SK-N-SH treated with all-trans-retinoic acid at 6 μM for 48 hours (cell line): ENCODE data around the gene FLG2.

Experiments used
- ARNTL ChIP-seq: fragments of 450-650 bp; formaldehyde crosslinking; IDR thresholded peaks from 2 replicates; pipeline ENCODE4 v1.5.0; 2020; ENCODE audit warnings: low read depth, mild to moderate bottlenecking, moderate library complexity, borderline replicate concordance
- BACH2 ChIP-seq: fragments of 250-450 bp; sonication (Bioruptor Pico); IDR thresholded peaks from 2 replicates; pipeline ENCODE4 v1.9.0; 2021; ENCODE audit warnings: mild to moderate bottlenecking, borderline replicate concordance
- CREB5 ChIP-seq: fragments of 250-450 bp; sonication (Bioruptor Pico); IDR thresholded peaks from 2 replicates; pipeline ENCODE4 v1.5.1; 2020; ENCODE audit warnings: low read depth, mild to moderate bottlenecking, moderate library complexity
- CSDC2 ChIP-seq: fragments of 250-450 bp; sonication (Bioruptor Pico); IDR thresholded peaks from 2 replicates; pipeline ENCODE4 v1.5.0; 2020; ENCODE audit warnings: mild to moderate bottlenecking, moderate library complexity
- PATZ1 ChIP-seq: fragments of 250-450 bp; sonication (Bioruptor Pico); IDR thresholded peaks from 2 replicates; pipeline ENCODE4 v1.8.0; 2020; ENCODE audit warnings: mild to moderate bottlenecking, moderate library complexity, borderline replicate concordance
- POU6F1 ChIP-seq: fragments of 250-450 bp; sonication (Bioruptor Pico); IDR thresholded peaks from 2 replicates; pipeline ENCODE4 v1.8.0; 2021; ENCODE audit warnings: low read depth, mild to moderate bottlenecking, moderate library complexity, borderline replicate concordance
- PPARA ChIP-seq: fragments of 250-450 bp; sonication (Bioruptor Pico); IDR thresholded peaks from 2 replicates; pipeline ENCODE4 v1.5.0; 2020; ENCODE audit warnings: mild to moderate bottlenecking, borderline replicate concordance
- RARB ChIP-seq: fragments of 250-450 bp; sonication (Bioruptor Pico); IDR thresholded peaks from 2 replicates; pipeline ENCODE4 v1.8.0; 2021; ENCODE audit warnings: mild to moderate bottlenecking, moderate library complexity
- TOX ChIP-seq: fragments of 250-450 bp; sonication (Bioruptor Pico); IDR thresholded peaks from 2 replicates; pipeline ENCODE4 v1.8.0; 2021; ENCODE audit warnings: mild to moderate bottlenecking, moderate library complexity, borderline replicate concordance
- ZC3H10 ChIP-seq: fragments of 250-450 bp; sonication (Bioruptor Pico); IDR thresholded peaks from 2 replicates; pipeline ENCODE4 v1.5.1; 2021; ENCODE audit warnings: mild to moderate bottlenecking, moderate library complexity
- ZFP30 ChIP-seq: fragments of 450-650 bp; formaldehyde crosslinking; IDR thresholded peaks from 2 replicates; pipeline ENCODE4 v1.5.0; 2022; ENCODE audit warnings: mild to moderate bottlenecking, moderate library complexity
- ZNF565 ChIP-seq: fragments of 450-650 bp; formaldehyde crosslinking; conservative IDR thresholded peaks from 2 replicates; pipeline ENCODE4 v1.5.0; 2020; ENCODE audit warnings: low read depth, mild to moderate bottlenecking, moderate library complexity

- TF ChIP-seq PPARA (CRISPR knock-in tag) (no peak), TOX (no peak), PATZ1 (CRISPR knock-in tag) (no peak), CREB5 (CRISPR knock-in tag) (no peak), POU6F1 (CRISPR knock-in tag) (no peak), ZFP30 (no peak), BACH2 (CRISPR knock-in tag) (no peak), ARNTL (no peak), RARB (CRISPR knock-in tag) (no peak), ZC3H10 (no peak), ZNF565 (CRISPR knock-in tag) (no peak), CSDC2 (CRISPR knock-in tag) (no peak)
These were observed 11.4 kb downstream of the FLG2 start for GRCh38 chr1:152348447-152348846.
